Activated CD8-positive, alpha-beta memory T cell treated with anti-CD3 and anti-CD28 coated beads for 48 hours (primary cell): ENCODE measurements around the gene SALL3.

Source experiments
- DNase-seq, 3 experiments: peaks; one replicate each; pipeline ENCODE4 v3.0.0-alpha.2; 2020; ENCODE audit warnings: low read depth in 2 of 3, low spot score in 2 of 3

Gene SALL3

GRCh38 chr18:78980279-78980771 lies 707 bp downstream of the SALL3 start:
- no peak for DNase-seq

GRCh38 chr18:78980777-78981380 lies 1.3 kb downstream of the SALL3 start:
- DNase-seq = no peak

- no peak for DNase-seq
Measured at GRCh38 chr18:78981394-78981831, 1.8 kb downstream of the SALL3 start.

GRCh38 chr18:78981989-78982620 lies 2.5 kb downstream of the SALL3 start:
- DNase-seq = no peak

- no peak for DNase-seq
Measured at GRCh38 chr18:78983512-78983911, 3.9 kb downstream of the SALL3 start.

- no peak for DNase-seq
Measured at GRCh38 chr18:78984941-78985784, 5.5 kb downstream of the SALL3 start.

GRCh38 chr18:78986018-78986481 lies 6.4 kb downstream of the SALL3 start:
- no peak for DNase-seq

GRCh38 chr18:78991446-78991845 lies 11.8 kb downstream of the SALL3 start:
- no peak for DNase-seq

GRCh38 chr18:78992041-78993011 lies 12.7 kb downstream of the SALL3 start:
- DNase-seq = no peak

GRCh38 chr18:78993014-78993926 lies 13.7 kb downstream of the SALL3 start:
- no peak for DNase-seq

- DNase-seq = no peak
Measured at GRCh38 chr18:78994000-78994399, 14.4 kb downstream of the SALL3 start.

- no peak for DNase-seq
Measured at GRCh38 chr18:78994531-78994930, 14.9 kb downstream of the SALL3 start.

- DNase-seq = no peak
Measured at GRCh38 chr18:78994977-78995582, 15.5 kb downstream of the SALL3 start.

- no peak for DNase-seq
Measured at GRCh38 chr18:78995740-78996395, 16.2 kb downstream of the SALL3 start.

GRCh38 chr18:78996741-78997490 lies 17.3 kb downstream of the SALL3 start:
- DNase-seq = no peak

- DNase-seq = no peak
Measured at GRCh38 chr18:78998371-78999071, 18.9 kb downstream of the SALL3 start.

GRCh38 chr18:78999939-79000338 lies 20.3 kb downstream of the SALL3 start:
- DNase-seq = no peak
